ENCODE results near the gene KIF4A.

DNA sequence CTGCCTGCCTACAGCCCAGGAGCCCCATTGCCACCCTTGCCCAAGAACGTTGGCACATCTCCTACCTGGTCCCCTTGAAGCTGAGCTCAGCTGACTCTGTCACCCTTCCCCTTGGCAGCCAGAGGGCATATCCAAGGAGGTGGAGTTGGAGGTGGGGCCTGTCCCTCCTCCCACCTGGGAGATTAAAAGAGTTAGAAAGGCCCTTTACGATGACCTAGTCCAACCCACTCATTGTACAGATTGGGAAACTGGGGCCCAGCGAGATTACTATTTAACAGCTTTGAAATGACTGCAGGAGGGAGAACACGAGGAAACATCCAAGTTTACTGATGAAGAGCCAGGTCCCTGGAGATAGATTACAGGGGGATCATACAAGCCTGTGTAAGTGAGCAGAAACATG lies 29.8 kb upstream of the KIF4A start, which contains the start of gene P2RY4:
- TF ChIP-seq, protein P1, sequence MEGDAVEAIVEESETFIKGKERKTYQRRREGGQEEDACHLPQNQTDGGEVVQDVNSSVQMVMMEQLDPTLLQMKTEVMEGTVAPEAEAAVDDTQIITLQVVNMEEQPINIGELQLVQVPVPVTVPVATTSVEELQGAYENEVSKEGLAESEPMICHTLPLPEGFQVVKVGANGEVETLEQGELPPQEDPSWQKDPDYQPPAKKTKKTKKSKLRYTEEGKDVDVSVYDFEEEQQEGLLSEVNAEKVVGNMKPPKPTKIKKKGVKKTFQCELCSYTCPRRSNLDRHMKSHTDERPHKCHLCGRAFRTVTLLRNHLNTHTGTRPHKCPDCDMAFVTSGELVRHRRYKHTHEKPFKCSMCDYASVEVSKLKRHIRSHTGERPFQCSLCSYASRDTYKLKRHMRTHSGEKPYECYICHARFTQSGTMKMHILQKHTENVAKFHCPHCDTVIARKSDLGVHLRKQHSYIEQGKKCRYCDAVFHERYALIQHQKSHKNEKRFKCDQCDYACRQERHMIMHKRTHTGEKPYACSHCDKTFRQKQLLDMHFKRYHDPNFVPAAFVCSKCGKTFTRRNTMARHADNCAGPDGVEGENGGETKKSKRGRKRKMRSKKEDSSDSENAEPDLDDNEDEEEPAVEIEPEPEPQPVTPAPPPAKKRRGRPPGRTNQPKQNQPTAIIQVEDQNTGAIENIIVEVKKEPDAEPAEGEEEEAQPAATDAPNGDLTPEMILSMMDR (conservative IDR thresholded peaks at IDR 0.05), result no peak
- no peak for TF ChIP-seq EZH2 (IDR thresholded peaks at IDR 0.05; ENCODE audit: low read depth)
